RPMI7951 (cell line): ENCODE data around the gene PRDM13. TPM values are rescaled to one million over a fixed set of nuclear protein-coding genes. Genes with fewer than 3 reads are reported as not detected.
"Not testable (repeated sequence)": the region's sequence is repeated elsewhere in the genome, so short reads cannot be mapped to it uniquely, and the experiment has no call there.

Experiments
- DNase-seq: peaks from one replicate; pipeline ENCODE4 v3.0.0-alpha.2; 2012; ENCODE audit warnings: low read depth
- total RNA-seq: library from RNA; depleted of rRNA; stranded (reverse); fragments of >200 nt; shearing (Covaris generic); gene quantifications from 2 replicates; pipeline ENCODE4 v1.2.3, GENCODE V29; 2014; rRNA removed

PRDM13 gene
- under 0.01 TPM in 1 of 2 replicates, not detected in the other for total RNA-seq

- no peak for DNase-seq
Measured at GRCh38 chr6:99606656-99607415, at the start of gene PRDM13. Gene PRDM13, plus strand, starts transcription at chr6:99606833. Its CDS starts 202 bp downstream, at chr6:99607035.

GRCh38 chr6:99559057-99559456 is 47.6 kb upstream of the PRDM13 start:
- no peak for DNase-seq

GRCh38 chr6:99560668-99561067 is 46.0 kb upstream of the PRDM13 start:
- DNase-seq = no peak

GRCh38 chr6:99563056-99563723 is 43.4 kb upstream of the PRDM13 start:
- DNase-seq = no peak

GRCh38 chr6:99568103-99568933 is 38.3 kb upstream of the PRDM13 start, which contains the start of gene CCNC:
Gene CCNC, minus strand, starts transcription at chr6:99568660. Its CDS starts 133 bp downstream, at chr6:99568527.
- DNase-seq = peak; percentile 95

- DNase-seq = no peak
Measured at GRCh38 chr6:99573980-99574617, 32.5 kb upstream of the PRDM13 start.

- no peak for DNase-seq
Measured at GRCh38 chr6:99575544-99576227, 30.9 kb upstream of the PRDM13 start.

GRCh38 chr6:99579781-99580180 is 26.9 kb upstream of the PRDM13 start:
- DNase-seq = no peak

- DNase-seq = no peak
Measured at GRCh38 chr6:99587792-99588191, 18.8 kb upstream of the PRDM13 start.

GRCh38 chr6:99588618-99589289 is 17.9 kb upstream of the PRDM13 start:
- DNase-seq = peak; percentile 42

GRCh38 chr6:99589290-99589672 is 17.4 kb upstream of the PRDM13 start:
- DNase-seq = no peak

- DNase-seq = no peak
Measured at GRCh38 chr6:99589907-99590493, 16.6 kb upstream of the PRDM13 start.

- no peak for DNase-seq
Measured at GRCh38 chr6:99590728-99591672, 15.6 kb upstream of the PRDM13 start.

GRCh38 chr6:99591673-99592364 is 14.8 kb upstream of the PRDM13 start:
- DNase-seq = no peak

GRCh38 chr6:99592900-99593299 is 13.7 kb upstream of the PRDM13 start:
- DNase-seq = no peak

- not testable (repeated sequence) for DNase-seq
Measured at GRCh38 chr6:99594696-99595095, 11.9 kb upstream of the PRDM13 start.

GRCh38 chr6:99602520-99603420 is 3.9 kb upstream of the PRDM13 start:
- DNase-seq = no peak
